Measurements from ENCODE around the gene TASL. TPM values are rescaled to one million over a fixed set of nuclear protein-coding genes. Genes with fewer than 3 reads are reported as not detected.

Gene TASL
- total RNA-seq, 4 donors from 2014 or later = 0.64 to 1.5 TPM; not detected in 2

DNA sequence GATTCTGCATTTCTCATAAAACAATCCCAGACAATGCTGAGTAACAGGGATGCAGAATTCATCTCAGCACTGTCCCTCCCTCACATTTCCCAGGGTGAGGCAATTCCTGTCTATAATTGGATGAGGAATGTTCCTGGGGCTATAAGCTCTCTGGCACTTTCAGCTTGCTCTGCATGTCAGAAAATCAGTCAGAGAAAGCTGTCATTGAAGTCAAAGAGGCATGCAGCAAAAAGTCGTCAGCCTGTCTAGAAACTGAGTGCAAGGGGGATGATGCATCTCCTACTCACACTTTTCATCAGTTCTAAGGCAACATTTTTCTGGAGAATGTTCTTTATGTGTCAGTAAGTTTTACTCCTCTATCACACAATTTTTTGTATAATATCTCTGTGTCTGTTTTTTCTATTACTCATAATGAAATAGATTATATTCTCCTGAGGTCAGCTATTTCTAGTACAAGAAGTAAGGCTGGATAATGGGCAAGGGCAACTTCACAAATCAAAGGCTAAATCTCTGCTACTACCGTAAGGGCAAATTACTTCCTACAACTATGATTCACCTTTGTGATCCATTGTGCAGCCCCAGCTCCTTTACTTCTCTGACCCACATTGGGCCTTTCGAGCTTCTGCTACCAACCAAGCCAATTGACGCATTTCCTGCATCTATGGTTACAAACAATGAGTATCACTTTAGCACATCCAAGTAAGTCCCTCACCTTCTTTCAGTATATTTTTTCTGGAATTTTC lies 56.0 kb downstream of the TASL start:
- no peaks in the 10 kb centered on the region for H3K4me1 ChIP-seq
- no peaks in the 10 kb centered on the region for H3K9me3 ChIP-seq
- no peak for DNase-seq (ENCODE audit: low spot score in 2 of 2)
- no peak overlapping the region for H3K4me3 ChIP-seq
- H3K36me3 ChIP-seq = no peaks in the 10 kb centered on the region
- TF ChIP-seq POLR2AphosphoS5 (IDR thresholded peaks at IDR 0.05) (no peak), EP300 (IDR thresholded peaks at IDR 0.05) (no peak), POLR2A (IDR thresholded peaks at IDR 0.05) (no peak)
- TF ChIP-seq, protein P1, sequence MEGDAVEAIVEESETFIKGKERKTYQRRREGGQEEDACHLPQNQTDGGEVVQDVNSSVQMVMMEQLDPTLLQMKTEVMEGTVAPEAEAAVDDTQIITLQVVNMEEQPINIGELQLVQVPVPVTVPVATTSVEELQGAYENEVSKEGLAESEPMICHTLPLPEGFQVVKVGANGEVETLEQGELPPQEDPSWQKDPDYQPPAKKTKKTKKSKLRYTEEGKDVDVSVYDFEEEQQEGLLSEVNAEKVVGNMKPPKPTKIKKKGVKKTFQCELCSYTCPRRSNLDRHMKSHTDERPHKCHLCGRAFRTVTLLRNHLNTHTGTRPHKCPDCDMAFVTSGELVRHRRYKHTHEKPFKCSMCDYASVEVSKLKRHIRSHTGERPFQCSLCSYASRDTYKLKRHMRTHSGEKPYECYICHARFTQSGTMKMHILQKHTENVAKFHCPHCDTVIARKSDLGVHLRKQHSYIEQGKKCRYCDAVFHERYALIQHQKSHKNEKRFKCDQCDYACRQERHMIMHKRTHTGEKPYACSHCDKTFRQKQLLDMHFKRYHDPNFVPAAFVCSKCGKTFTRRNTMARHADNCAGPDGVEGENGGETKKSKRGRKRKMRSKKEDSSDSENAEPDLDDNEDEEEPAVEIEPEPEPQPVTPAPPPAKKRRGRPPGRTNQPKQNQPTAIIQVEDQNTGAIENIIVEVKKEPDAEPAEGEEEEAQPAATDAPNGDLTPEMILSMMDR (IDR thresholded peaks at IDR 0.05) = no peak
- H3K27me3 ChIP-seq = no peaks in the 10 kb centered on the region
- WGBS = 56% methylated on average over 4 of the region's 4 CpGs
- H3K27ac ChIP-seq = no peak overlapping the region

GRCh38 chrX:30513284-30513683 lies 64.3 kb downstream of the TASL start:
- Histone ChIP-seq H3K4me1 (no peaks in the 10 kb centered on the region), H3K27me3 (no peaks in the 10 kb centered on the region), H3K4me3 (no peak overlapping the region), H3K27ac (no peak overlapping the region), H3K36me3 (no peaks in the 10 kb centered on the region), H3K9me3 (no peaks in the 10 kb centered on the region)
- TF ChIP-seq POLR2AphosphoS5 (IDR thresholded peaks at IDR 0.05) = no peak
- TF ChIP-seq EP300 (IDR thresholded peaks at IDR 0.05) = no peak
- TF ChIP-seq POLR2A (IDR thresholded peaks at IDR 0.05) = no peak
- TF ChIP-seq, protein P1 (IDR thresholded peaks at IDR 0.05) = no peak
- DNase-seq (ENCODE audit: low spot score in 2 of 2) = no peak
- WGBS = 42% methylated on average over 3 of the region's 3 CpGs

Other genes starting within 250 kb of the TASL start
- 10 to 100 TPM in 1 of 4 donors, 1 to 10 TPM in 3; 6.2 to 10.1 (median 8.8) TPM for gene GK, start 75.7 kb upstream of the TASL start, total RNA-seq